Adrenal gland (tissue), 12 donors: ENCODE measurements around the gene NCKAP5. TPM values are rescaled to one million over a fixed set of nuclear protein-coding genes. Genes with fewer than 3 reads are reported as not detected.
A peak's percentile ranks its signal among the peaks of the same experiment; 100 is the strongest.

Source experiments
- DNase-seq, 7 donors: peaks; one replicate each; pipeline ENCODE4 v3.0.0-alpha.2; 2019 to 2020
- H3K27ac ChIP-seq, 5 donors: fragments of 200-600 bp; sonication (generic) in 4 of 5; 1 replicate in 3 of 5; 2 replicates in 2 of 5; pipeline versions ENCODE4 v1.5.1 to v1.8.0; 2016 to 2020; ENCODE audit warnings: mild to moderate bottlenecking in 1 of 5
- H3K27me3 ChIP-seq: fragments of 200-600 bp; 2 replicates; pipeline ENCODE4 v1.8.0; 2021
- H3K36me3 ChIP-seq, 2 donors: fragments of 200-600 bp; replicated peaks in 1 of 2; 1 replicate in 1 of 2; 2 replicates in 1 of 2; pipeline versions ENCODE4 v1.5.1 to v1.8.0; 2018 to 2022
- H3K4me1 ChIP-seq, 2 donors: fragments of 200-600 bp; replicated peaks in 1 of 2; 1 replicate in 1 of 2; 2 replicates in 1 of 2; pipeline versions ENCODE4 v1.5.1 to v1.8.0; 2018 to 2021
- H3K4me3 ChIP-seq, 4 donors: fragments of 200-600 bp; sonication (generic) in 3 of 4; one replicate each; pipeline ENCODE4 v1.5.1; 2016 to 2018
- H3K9me3 ChIP-seq, 3 donors: fragments of 200-600 bp; sonication (generic) in 1 of 3; replicated peaks in 1 of 3; 1 replicate in 2 of 3; 2 replicates in 1 of 3; pipeline versions ENCODE4 v1.5.1 to v1.8.0; 2016 to 2021
- CTCF ChIP-seq, 6 experiments: fragments of 450-650 bp in 4 of 6; fragments of 200-600 bp in 2 of 6; sonication (generic) in 1 of 6; IDR thresholded peaks; 1 replicate in 5 of 6; 2 replicates in 1 of 6; pipeline versions ENCODE4 v1.5.1 to v1.8.0; 2016 to 2021; ENCODE audit warnings: antibody characterized with exemption in 6 of 6, mild to moderate bottlenecking in 2 of 6, moderate library complexity in 1 of 6
- POLR2A ChIP-seq, 2 donors: fragments of 450-650 bp; IDR thresholded peaks; one replicate each; pipeline ENCODE4 v1.6.1; 2017; ENCODE audit warnings: antibody characterized with exemption in 2 of 2, mild to moderate bottlenecking in 2 of 2, moderate library complexity in 1 of 2
- WGBS, 4 donors: extraction: QIAGEN DNeasy Blood & Tissue Kit in 2 of 4; methylation state at CpG; one replicate each; pipeline versions ENCODE4 v1.1.5 to v1.1.7; 2013 to 2017; 5-methylcytosine and 5-hydroxymethylcytosine counted together
- intact Hi-C, 2 donors: fragments of 100-400 bp; cut with DNase I; formaldehyde crosslinking; loops; one replicate each; pipeline versions ENCODE4 v1.14.1 to v1.15.0; 2022 to 2023
- polyA plus RNA-seq, 3 donors: library from polyadenylated mRNA; stranded (reverse); fragments of 200-250 nt in 2 of 3; fragments of 350-450 nt in 1 of 3; fragmentation: Illumina TruSeq in 1 of 3; extraction: RNeasy Lipid Tissue Mini Kit (QIAGEN cat#74804) in 1 of 3; gene quantifications; one replicate each; pipeline ENCODE4 v1.2.3, GENCODE V29; 2013 to 2014
- total RNA-seq, 9 donors: library from RNA; depleted of rRNA in 4 of 9; stranded (reverse); fragments of >200 nt in 4 of 9; fragments of 120-200 nt in 1 of 9; fragmentation: NEBNext Ultra II Directional in 1 of 9; extraction: Animal tissue kit (Norgen Biotek cat#: 25700) in 1 of 9; gene quantifications; one replicate each; pipeline versions ENCODE4 v1.1.0 to v1.2.4, GENCODE V29; 2013 to 2023
- donor health status: healthy with polysubstance abuse.
- donor health status: Bipolar disorder and iron deficiency.
- donor health status: DM: yes; HTN: yes; CAD: no.
- donor health status: DM: no; HTN: no; CAD: no.
- donor health status: DM: no; HTN: no; CAD: no.
- donor health status: DM: yes; HTN: yes; CAD: no.

NCKAP5 gene
- total and polyA plus RNA-seq, 12 donors, result 0.06 to 3.1 (median 1.1) TPM

- WGBS, 4 donors, result 68 to 72% (median 69%) methylated on average over 4 of the region's 4 CpGs
- no peak overlapping the region for H3K27ac ChIP-seq
- no peaks in the 10 kb centered on the region for H3K4me1 ChIP-seq
- no peaks in the 10 kb centered on the region for H3K27me3 ChIP-seq
- DNase-seq, result no peak
- H3K36me3 ChIP-seq, result no peaks in the 10 kb centered on the region
- intact Hi-C loops, result no loop called here
- no peaks in the 10 kb centered on the region for H3K9me3 ChIP-seq
- TF ChIP-seq CTCF (IDR thresholded peaks at IDR 0.05), result no peak
- no peak for TF ChIP-seq POLR2A (IDR thresholded peaks at IDR 0.05)
- no peak overlapping the region for H3K4me3 ChIP-seq
Observed at GRCh38 chr2:133204421-133204820, 363.8 kb downstream of the NCKAP5 start.

- no peaks in the 10 kb centered on the region for H3K9me3 ChIP-seq
- no peaks in the 10 kb centered on the region for H3K4me1 ChIP-seq
- no peak overlapping the region for H3K27ac ChIP-seq
- no peak for TF ChIP-seq CTCF (IDR thresholded peaks at IDR 0.05)
- TF ChIP-seq POLR2A (IDR thresholded peaks at IDR 0.05), result no peak
- H3K27me3 ChIP-seq, result no peaks in the 10 kb centered on the region
- no peak overlapping the region for H3K4me3 ChIP-seq
- 66 to 69% (median 67%) methylated on average over 8 of the region's 8 CpGs for WGBS, 4 donors
- H3K36me3 ChIP-seq, result no peaks in the 10 kb centered on the region
- peak in 3 of 7 donors; percentile 18 to 26 (median 23) for DNase-seq
- intact Hi-C loops, result no loop called here
Observed at GRCh38 chr2:133200684-133201421, 367.4 kb downstream of the NCKAP5 start.

GRCh38 chr2:133198678-133199077 is 369.6 kb downstream of the NCKAP5 start:
- intact Hi-C loops, result no loop called here
- 43 to 53% (median 46%) methylated on average over 1 of the region's 1 CpG for WGBS, 4 donors
- DNase-seq, result no peak
- H3K4me3 ChIP-seq, result no peak overlapping the region
- H3K36me3 ChIP-seq, result no peaks in the 10 kb centered on the region
- TF ChIP-seq CTCF (IDR thresholded peaks at IDR 0.05), result no peak
- TF ChIP-seq POLR2A (IDR thresholded peaks at IDR 0.05), result no peak
- no peaks in the 10 kb centered on the region for H3K27me3 ChIP-seq
- H3K4me1 ChIP-seq, result no peaks in the 10 kb centered on the region
- H3K9me3 ChIP-seq, result no peaks in the 10 kb centered on the region
- no peak overlapping the region for H3K27ac ChIP-seq

- intact Hi-C loops, result no loop called here
- Histone ChIP-seq H3K27me3 (no peaks in the 10 kb centered on the region), H3K4me1 (no peaks in the 10 kb centered on the region), H3K9me3 (no peaks in the 10 kb centered on the region), H3K36me3 (no peaks in the 10 kb centered on the region), H3K27ac (no peak overlapping the region), H3K4me3 (no peak overlapping the region)
- DNase-seq, result no peak
- 55 to 70% (median 65%) methylated on average over 2 of the region's 2 CpGs for WGBS, 4 donors
- TF ChIP-seq POLR2A (IDR thresholded peaks at IDR 0.05), result no peak
- TF ChIP-seq CTCF (IDR thresholded peaks at IDR 0.05), result no peak
Observed at GRCh38 chr2:133197156-133197555, 371.1 kb downstream of the NCKAP5 start.
